NCI-H2029 (cell line): ENCODE measurements around the gene RING1.
"Not testable (repeated sequence)": the region's sequence is repeated elsewhere in the genome, so short reads cannot be mapped to it uniquely, and the experiment has no call there.

Experiments
- DNase-seq: peaks from one replicate; lab custom pipeline; 2025; lab: John Stamatoyannopoulos, UW

RING1 gene

DNA sequence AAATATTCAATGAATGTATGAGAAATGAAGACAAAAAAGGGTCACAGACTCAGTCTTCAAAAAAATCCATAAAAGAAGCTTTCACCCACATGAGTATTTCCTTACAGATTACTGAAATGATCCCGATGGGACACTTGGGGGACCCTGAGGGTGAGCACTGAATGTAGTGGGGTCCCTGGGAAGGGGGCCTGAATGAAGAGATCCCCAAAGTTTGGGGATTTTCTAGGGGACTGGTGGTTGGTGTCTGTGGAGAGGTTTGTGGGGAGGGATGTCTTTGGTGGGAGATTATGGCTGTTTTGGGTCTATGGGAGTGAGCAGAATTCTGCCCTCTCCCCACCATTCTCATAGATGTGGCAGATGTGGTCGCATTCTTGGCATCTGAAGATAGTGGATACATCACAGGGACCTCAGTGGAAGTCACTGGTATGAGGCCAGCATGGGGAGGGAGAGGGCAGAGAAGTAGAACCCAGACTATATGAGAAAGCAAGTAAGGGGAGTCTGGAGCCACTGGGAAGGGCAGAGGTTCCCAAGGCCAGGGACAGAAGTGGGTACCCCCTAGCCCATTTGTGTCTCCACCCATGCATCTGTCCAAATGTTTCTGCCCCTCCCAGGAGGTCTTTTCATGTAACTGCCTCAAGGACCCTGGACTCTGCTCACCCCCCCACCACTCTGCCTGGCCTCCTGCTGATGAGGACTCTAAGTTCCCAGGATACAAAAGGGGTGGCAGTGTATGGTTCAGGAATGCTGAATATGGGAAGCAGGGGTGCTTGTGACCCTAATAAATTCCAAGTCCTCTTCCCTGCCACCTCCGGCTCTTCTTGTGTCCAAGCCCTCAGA, 2.1 kb upstream of the RING1 start:
- DNase-seq = no peak

DNA sequence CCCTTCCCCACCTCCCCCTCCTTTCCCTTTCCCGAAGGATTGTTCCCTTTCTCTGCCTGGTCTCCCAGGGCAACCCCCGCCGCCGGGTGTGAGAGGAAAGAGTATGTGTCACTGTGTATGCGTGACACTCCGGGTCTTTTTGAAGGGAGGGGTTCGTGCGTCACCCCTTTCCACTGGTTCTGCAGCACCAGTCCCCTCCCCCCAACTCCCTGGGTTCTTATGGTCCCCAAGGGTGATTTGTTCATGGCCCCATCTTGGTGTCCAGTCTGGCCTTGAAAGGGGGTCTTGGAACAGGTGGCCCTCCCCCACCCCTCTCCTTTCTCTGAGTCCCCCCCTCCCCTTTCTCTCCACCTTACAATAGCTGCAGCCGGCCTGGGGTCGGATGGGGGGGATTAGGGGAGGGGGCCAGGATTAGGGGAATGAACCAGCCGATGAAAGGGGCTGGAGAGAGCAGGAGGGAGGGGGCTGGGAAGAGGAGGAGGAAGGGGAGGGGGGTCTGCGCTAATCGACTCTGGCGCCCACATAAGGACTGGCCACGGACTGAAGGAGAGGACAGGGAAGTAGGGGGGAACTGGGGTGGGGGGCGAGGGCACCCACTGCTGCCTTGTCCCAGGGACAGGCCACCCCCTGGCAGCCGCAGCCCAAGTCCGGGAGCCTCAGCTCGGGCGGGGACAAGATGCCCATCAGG, 1.3 kb upstream of the RING1 start:
- no peak for DNase-seq

DNA sequence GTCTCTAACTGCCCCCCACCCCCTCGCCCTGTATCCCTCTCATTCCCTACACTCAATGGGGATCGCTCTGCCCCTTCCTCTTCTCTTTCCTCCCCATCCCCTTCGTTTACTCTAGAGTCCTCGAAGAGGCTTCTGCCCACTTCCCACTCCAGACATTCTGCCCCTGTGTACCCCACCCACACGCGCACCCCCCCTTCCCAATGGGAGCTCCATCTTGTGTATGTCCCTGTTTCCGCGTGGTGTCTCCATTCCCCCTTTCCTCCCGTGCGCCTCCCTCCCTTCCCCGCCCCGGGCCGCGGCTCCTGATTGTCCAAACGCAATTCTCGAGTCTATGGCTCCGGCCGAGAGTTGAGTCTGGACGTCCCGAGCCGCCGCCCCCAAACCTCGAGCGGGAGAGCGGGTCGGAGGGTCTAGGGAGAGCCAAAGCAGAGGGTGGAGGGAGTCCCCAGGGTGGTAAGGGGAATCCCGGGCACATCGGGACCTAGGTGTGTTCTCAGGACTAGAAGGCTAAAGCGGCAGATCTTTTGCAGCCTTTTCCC, 679 bp upstream of the RING1 start:
- no peak for DNase-seq

DNA sequence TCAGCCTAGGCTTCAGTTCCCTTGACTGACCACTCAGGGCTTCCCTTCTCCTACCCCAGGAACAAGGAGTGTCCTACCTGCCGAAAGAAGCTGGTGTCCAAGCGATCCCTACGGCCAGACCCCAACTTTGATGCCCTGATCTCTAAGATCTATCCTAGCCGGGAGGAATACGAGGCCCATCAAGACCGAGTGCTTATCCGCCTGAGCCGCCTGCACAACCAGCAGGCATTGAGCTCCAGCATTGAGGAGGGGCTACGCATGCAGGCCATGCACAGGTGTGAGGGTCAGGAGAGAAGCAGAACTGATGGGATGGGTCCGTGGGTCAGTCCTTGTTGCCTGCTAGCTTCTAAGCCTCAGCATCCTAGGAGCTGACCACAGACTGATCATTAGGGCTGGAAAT, 1.6 kb downstream of the RING1 start:
- no peak for DNase-seq

DNA sequence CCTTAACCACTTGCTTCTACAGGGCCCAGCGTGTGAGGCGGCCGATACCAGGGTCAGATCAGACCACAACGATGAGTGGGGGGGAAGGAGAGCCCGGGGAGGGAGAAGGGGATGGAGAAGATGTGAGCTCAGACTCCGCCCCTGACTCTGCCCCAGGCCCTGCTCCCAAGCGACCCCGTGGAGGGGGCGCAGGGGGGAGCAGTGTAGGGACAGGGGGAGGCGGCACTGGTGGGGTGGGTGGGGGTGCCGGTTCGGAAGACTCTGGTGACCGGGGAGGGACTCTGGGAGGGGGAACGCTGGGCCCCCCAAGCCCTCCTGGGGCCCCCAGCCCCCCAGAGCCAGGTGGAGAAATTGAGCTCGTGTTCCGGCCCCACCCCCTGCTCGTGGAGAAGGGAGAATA, 2.8 kb downstream of the RING1 start:
- DNase-seq = no peak

DNA sequence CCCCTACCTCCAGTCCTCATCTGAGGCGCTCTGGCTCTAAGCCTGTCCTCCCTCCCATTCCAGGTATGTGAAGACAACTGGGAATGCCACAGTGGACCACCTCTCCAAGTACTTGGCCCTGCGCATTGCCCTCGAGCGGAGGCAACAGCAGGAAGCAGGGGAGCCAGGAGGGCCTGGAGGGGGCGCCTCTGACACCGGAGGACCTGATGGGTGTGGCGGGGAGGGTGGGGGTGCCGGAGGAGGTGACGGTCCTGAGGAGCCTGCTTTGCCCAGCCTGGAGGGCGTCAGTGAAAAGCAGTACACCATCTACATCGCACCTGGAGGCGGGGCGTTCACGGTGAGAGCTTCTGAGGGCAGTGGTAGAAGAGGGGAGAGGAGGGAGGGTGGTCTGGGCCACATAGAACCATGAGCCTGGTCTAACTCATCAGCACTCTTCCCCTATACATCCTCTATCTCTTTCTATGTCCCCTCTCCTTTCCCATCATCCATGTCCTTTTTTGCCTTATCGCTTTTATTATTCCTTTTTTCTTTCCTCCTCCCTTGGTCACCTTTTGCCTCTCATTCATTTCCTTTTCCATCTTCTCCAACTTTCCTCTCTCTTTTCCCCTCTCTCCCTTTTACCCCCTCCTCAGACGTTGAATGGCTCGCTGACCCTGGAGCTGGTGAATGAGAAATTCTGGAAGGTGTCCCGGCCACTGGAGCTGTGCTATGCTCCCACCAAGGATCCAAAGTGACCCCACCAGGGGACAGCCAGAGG, 3.5 kb downstream of the RING1 start:
- DNase-seq = no peak

DNA sequence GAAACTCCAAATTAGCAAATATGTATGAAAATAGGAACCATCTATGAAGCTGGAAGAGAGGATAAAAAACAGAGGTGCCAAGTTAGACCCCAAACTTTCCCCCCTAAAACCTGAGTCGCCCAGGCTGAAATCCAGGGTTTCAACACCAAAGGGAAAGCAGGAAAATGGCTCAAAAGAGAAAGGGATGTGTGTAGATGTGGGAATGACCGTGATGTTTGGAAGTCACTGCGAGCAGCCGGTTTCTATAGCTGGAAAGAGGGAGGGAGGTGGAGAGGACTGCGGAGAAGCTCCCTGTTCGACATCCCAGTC, 4.5 kb downstream of the RING1 start:
- DNase-seq = no peak

DNA sequence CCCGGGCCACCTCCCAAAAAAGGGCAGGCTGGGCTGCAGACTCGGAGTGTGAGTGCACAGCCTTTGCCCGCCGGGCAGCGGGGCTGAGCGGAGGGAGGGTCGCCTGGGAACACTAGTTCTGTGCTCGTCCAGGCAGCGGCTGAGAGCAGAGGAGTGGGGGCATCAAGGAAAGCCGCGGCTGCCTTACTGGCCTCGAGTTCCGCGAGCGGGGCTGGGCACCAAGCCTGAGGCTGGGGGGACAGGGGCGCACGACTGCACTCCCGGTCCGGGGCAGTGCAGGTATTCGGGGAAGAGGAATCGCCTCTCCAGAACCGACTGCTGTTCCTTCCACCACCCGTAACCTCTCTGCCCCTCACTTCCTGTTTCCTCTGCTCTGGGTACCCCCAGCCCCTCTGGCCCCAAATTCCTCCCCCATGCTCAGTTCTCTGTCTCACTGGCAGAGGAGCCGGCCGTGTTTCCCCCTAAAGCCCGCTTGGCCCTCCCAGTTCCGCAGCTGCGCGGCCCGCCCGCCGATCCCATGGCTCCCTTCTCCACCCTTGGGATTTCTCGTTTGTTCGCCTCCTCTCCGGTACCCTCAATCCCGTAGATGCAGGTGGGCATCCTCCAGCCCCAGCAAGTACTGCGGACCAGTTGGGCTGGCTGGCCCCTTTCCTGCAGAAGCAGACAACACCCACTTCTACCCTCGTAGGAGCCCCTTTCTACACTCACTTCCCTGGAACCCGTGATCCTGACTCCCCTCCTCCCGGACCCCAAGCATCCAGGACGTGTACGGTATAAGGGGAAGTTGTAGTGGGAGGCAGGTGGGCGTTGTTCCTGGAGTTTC, 5.1 kb downstream of the RING1 start:
- DNase-seq = no peak

DNA sequence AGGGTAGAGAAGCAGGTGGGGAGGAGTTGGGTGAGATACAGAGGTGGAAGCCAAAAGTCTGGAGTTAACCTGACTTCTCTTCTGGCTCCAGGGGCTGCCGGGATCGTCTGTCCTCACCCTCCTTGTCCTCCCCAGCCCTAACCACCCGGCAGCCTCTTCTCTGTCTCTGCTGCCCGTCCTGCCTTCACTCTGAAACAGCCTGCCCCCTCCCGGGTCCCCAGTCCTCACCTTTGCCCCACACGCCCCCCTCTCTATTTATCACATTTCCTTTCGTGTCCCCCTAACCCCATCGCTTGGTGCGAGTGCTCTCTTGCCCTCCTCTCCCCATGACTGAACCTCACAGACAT, 5.7 kb downstream of the RING1 start:
- DNase-seq = no peak

DNA sequence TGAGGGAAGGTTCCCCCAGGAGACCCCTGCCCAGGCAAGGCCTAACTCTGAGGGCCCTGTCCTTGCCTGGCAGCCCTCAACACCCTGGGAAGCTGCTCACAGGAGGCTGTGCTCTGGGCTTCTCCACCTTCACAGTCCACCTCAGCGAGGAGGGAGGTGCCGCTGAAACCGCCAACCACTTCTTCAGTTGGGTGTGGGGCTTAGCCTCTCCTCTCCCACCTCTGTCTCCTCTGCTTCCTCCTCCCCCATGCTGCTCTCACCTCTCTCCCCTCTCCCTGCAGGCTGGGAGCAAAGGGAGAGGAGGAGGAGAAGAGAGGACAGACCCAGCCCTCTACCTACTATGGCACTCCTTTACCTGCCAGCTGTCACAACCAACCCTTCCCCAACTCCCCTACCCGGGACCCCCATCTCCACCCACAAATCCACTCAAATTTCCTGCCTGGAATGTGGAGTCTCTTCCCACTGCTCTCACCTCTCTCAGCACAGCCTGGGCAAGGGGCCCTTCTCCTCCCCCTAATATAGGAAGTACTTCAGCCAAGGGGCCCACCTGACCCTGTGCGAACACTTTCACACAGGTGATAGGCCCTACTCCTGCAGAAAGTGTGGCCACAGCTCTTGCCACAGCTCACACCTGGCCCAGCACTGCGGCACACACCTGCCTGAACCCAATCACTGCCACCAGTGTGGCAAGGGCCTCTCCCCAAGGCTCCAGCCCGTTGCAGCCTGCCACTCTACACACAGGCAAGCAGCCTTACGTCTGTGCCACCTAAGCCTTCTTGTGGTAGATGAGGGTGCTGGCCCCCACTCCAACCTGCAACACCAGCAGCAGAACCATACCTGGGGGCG, 7.2 kb downstream of the RING1 start:
- DNase-seq = no peak

DNA sequence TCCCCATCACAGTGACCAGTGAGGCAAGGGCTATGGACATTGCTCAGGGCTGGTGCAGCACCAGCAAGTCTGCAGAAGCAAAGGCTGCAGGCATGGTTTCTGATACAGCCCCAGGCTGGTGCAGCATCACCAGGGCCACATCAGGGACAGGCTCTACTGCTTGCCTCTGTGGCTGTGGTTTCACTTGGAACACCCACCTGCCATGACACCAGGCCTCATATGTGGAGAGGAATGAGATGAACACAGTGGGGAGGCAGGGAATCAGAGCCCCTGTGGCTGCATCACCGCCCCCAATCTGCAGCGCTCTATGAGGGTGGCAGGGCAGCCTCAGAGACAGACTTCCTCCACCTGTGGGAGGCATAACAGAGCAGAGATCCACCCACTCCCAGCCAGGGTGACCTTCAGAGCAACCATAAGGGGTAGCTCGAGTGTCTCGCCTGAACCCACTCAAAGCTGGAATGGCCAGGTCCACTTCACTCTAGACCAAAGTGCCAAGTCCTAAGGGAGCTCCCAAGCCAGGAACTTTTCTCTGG, 7.9 kb downstream of the RING1 start:
- DNase-seq = no peak

DNA sequence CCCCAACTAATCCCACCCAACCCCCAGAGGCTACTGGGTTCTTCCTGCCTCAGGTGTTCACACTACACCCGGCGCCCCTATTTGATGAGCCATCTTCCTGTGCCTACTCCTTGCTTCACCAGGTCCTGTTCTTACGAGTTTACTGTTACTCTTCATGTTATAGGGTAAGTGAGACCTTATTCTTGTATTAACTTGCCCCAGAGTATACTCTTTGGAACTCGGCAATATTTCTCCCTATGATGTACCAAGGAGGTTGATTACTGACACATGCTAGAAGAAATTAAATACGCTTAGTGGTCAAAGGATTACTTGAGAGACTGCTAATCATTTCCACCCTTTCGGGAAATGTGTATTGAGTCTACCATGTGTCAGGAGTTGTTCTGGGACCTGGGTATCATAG, 8.9 kb downstream of the RING1 start:
- DNase-seq = no peak

DNA sequence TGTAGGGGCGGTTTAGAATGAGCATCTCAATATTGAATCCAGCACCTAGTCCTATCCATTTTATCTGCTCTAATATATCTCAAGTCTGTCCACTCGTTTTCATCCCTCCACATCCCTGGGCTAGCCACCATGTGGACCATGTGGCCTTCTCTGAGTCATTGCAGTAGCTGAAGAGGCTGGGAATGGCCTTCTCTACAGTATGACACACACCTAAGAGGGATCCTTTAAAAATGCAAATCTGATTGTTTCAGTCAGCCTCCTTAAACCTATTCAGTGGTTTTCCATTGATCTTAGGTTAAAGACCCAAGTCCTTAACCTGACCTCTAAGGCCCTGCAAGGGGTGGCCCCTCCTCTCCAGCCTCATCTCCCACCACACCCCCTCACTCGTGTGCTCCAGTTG, 9.4 kb downstream of the RING1 start:
- DNase-seq = no peak

DNA sequence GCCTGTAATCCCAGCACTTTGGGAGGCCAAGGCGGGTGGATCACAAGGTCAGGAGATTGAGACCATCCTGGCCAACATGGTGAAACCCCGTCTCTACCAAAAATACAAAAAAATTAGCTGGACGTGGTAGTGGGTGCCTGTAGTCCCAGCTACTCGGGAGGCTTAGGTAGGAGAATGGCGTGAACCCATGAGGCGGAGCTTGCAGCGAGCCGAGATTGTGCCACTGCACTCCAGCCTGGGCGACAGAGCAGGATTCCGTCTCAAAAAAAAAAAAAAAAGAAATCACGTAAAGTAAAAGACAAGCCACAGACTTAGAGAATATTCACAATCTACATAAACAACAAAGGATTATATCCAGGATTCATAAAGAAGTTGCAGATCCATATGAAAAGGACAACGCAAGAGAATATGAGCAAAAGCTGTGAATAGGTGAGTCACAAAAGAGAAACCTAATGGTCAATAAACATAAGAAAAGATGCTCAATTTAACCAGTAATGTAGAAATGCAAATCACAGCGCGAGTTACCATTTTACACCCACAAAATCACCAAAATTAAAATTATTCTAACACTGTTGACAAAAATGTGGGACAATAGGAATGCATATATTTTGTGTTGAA, 18.3 kb downstream of the RING1 start:
- not testable (repeated sequence) for DNase-seq

DNA sequence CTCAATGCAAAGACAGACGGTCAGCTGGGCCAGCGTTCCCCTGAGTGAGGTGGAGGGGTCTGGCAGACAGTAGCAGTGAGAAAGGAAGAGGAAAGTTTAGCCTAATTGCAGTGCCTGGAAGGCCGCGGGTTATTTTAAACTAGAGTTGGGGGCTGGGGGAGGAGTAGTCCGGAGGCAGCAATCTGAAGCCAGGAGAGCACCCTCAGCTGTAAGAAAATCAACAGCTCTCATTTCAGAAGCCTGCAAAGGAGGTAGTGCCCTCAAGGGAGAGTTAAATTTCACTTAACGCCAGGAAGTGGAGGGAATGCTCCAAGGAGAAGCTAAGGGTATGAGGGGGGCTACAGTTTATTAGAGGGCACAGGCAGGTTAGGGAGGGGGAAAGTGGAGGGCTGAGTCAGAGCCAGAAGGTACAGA, 26.9 kb downstream of the RING1 start:
- no peak for DNase-seq

DNA sequence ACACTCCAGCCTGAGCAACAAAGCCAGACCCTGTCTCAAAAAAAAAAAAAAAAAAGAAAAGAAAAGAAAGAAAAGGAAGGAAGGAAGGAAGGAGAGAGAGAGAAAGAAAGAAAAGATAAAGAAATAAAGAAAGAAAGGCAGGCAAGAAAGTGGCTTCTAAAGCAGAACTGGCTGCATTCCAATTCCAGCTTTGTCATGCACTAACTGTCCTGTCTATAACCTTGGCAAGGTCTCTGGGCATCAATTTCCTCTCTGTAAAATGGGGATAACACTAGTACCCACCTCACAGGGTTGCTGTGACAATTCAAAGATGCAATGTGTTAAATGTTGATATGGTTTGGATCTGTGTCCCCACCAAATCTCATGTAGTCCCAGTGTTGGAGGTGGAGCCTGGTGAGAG, 28.0 kb downstream of the RING1 start:
- DNase-seq = no peak

DNA sequence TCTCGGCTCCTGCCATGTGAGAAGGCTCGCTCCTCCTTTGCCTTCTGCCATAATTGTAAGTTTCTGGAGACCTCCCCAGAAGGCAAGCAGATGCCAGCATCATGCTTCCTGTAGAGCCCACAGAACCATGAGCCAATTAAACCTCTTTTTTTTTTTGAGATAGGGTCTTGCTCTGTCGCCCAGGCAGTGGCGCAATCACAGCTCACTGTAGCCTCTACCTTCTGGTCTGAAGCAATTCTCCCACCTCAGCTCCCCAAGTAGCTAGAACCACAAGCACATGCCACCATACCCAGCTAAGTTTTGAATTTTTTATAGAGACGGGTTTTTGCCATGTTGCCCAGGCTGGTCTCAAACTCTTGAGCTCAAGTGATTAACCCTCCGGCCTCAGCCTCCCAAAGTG, 28.6 kb downstream of the RING1 start:
- no peak for DNase-seq

DNA sequence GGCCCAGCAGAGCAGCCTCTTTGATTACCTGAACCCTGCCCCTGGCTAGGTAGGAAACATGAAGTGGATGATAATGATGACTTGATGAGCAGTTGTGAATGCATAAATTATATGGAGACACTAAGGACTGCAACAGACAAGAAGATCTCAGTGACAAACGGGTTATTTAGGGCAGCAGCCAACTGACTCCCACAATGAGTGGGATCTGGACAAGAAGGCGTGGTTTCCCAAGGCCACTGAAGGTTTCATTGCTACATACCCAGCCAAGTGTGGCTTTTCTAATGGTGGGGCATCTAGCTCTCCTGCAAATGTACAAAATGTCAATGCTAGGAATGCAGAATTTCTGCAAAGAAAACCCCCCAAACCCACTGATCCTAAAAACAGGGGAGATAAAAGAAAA, 29.4 kb downstream of the RING1 start:
- no peak for DNase-seq

DNA sequence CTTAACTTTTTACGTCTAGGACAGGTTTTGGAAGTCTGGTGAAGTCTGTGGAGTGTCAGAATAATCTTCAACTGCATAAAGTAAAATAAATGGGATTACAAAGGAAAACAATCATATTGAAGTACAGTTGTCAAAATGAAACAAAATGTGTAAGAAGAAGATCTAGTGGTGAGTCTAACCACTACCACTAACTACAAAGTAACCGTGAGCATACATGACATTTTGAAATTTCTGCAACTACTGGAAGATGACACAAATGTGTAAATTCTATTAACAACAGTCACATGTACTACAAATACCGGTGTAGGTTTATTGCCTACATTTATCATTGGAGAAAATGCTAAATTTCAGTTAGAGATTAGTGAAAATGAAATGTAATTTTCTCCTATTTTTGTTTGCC, 33.7 kb downstream of the RING1 start:
- DNase-seq = no peak

DNA sequence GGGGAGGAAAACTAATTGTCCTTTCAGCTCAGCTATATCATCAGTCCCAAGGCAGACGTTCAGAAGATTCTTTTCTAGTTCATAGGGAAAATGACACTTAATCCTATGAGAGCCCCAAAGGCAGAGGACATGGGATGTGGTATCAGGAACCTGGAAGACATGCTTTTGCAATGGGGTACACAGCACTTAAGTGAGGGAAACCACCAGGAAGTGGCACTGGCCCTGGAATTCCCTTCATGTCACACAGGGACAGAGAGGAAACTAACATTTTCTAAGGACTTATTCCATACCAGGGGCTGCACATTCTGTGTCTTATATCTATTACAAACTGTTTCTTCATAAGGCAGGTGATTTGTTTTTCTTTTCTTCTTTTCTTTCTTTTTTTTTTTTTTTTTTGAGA, 35.2 kb downstream of the RING1 start:
- no peak for DNase-seq
